NCI-H1092 treated with DMSO at 0.1 percent for 48 hours (cell line): ENCODE measurements around the gene TP53TG3C.
"Not testable (repeated sequence)": the region's sequence is repeated elsewhere in the genome, so short reads cannot be mapped to it uniquely, and the experiment has no call there.

Source experiments
- DNase-seq: peaks from one replicate; lab custom pipeline; 2025; lab: John Stamatoyannopoulos, UW

TP53TG3C gene, protein sequence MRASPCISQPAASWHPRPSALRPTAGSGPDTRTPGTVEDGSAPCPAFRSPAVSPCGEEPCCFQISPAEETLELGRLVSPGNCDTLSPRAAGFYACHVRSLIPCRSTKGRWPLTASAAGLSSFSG

GRCh38 chr16:33193926-33194325 lies at the start of gene TP53TG3C:
TP53TG3C (plus strand) TSS chr16:33194226; CDS start chr16:33194294, 68 bp downstream.
- DNase-seq: not testable (repeated sequence)
